Right renal cortex interstitium (tissue), 3 donors: Measurements from ENCODE around the gene JOSD1. TPM values are rescaled to one million over a fixed set of nuclear protein-coding genes. Genes with fewer than 3 reads are reported as not detected.

Experiments
- DNase-seq, 3 donors: peaks; one replicate each; pipeline ENCODE4 v3.0.0-alpha.2; 2013; ENCODE audit warnings: low read depth in 3 of 3, low spot score in 2 of 3
- polyA plus RNA-seq, 3 donors: library from polyadenylated mRNA; unstranded; fragments of 120-200 nt; gene quantifications; one replicate each; pipeline ENCODE4 v1.2.1, GENCODE V29; 2013; ENCODE audit not compliant: insufficient read length in 3 of 3

JOSD1 gene
- 10 to 100 TPM; 36.9 to 41.4 (median 39.2) TPM for polyA plus RNA-seq

DNA sequence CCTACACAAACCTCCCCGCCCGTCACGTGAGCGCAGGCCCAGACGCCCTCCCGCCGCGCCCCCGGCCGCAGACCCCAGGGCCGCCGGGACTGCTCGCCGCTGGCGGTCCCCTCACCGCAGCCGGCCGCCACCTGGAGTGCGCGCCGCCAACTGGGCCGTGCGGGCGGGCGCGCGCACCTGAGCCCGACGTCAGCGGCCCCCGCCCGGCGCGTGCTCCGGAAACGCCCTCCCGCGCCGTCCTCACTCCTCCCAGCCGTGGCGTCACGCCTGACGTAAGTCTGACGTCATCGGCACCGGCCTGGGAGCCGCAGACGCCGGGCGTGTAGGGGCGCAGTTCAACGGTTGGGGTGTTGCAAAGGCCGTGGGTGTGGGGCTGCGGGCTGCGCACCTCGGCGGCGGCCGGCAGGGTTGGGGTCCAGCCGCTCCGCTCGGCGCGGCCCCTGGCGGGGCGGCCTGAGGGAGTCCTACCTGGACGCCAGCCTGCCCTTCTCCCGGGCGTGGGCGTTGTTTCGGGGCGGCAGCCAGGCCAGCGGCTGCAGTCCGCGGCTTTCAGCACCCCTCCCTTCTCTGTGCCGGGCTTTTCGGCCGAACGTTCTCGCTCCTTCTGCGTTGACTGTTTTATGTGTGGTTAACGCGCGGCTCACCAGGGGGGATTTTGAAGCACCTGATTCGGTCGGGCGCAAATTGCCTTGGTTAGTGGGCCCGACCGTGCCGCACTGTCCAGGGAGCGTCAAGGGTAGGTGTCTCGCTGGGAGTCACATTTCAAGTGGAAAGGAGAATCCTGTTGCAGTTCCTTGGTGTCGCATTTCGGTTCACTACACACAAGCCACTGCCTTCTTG, at the start of gene JOSD1:
TSS of gene JOSD1 (minus strand) at position 155 of the 840 bp plus-strand sequence. CDS start 956 bp downstream, outside the sequence.
- DNase-seq = peak in 2 of 3 donors; percentile 87 to 90

DNA sequence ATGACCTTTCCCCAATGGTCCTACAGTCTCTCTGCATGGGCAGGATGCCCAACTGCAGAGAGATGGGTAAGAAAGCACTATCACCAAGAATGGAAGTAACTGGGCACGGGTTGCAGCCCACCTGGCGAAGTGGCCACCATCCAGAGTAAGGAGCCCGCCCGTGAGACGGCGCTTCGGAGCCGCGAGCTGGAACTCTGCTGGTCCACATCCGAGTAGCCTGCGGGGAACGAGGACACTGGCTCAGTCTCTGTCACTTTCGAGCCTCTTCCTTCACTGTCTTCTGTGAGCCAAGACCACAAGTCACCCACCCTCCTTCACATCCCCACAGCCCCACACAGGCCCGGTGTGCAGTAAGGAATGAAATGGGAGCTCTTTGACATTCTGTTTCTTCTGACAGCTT, 49.4 kb upstream of the JOSD1 start:
- DNase-seq = no peak

DNA sequence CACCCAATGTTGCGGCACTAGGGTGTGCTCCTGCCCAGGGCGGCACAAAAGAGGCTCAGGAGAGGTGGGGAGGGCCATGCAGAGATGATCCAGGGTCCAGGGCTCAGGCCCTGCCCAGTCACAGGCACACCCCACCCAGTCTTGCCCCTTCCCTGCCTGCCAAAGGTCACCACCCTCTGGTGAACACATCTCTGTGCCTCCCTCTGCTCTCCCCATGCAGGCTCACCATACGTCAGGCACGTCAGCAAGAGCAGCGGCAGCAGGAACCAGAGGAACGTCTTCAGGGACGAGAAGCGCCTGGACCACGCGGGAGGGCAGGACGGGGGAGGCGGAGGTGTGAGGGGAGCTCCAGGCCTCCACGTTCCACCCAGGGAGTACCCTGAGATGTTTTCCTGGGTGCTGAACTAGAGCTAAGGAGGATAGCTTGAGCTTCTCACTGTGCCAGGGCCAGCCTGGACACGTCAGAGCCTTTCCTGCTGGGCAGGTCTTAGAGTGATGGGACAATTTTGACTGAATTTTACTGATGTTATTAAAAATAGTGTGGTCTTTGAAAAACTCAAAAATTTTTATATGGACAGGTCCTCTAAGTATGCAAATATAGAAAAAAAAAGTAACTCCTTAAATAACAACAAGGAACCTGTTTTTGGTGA, 47.9 kb upstream of the JOSD1 start:
- DNase-seq = no peak

DNA sequence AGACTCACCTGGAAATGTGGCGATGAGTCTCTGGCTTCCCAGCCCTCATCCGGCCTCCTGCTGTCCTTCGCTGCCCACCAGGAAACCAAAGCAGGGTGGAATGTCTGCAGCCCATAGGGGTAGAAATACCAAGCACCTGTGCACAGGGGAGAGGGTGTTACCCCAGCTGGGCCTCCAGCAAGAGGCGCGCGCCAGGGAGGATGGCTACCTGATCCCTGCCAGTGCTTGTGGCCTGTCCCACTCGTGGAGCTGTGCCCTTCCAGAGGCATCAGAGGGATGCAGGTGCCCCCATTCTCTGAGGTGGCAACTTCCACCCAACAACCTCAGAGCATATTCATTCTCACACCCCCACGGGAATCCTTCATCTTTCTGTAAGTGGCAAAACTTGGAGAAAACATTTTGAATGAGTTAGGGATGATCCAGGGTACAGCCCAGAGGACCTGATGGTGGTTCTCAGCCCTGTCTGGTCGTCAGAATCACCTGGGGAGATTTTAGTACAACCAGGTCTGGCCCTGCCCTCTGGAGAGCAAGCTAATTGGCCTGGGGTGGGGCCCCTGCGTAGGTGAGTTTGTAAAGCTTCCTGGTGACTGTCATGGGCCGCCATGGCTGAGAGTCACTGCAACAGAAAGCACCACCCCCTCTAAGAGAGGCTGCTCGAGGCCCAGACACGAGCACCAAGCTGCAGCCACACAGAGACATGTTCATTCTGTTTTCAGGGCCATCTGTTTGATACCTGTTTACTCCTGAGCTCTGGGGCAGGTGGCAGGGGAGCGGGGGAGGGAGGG, 45.1 kb upstream of the JOSD1 start:
- no peak for DNase-seq

DNA sequence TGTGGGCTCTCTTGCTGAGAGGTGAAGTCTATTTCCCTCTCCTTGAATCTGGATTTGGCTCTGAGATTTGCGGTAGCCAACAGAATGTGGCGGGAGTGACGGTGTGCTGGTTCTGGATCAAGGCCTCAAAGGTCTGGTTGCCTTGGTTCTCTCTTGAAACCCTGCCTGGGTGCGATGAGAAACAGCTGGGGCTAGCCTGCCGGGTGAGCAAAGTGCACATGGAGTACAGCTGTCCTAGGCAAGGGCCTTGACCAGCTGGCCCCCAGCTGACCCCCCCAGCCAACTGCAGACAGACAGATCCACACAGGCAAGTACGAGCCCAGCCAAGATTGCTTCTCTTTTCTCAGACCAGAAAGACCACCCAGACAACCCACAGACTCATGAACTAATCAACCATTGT, 44.2 kb upstream of the JOSD1 start:
- DNase-seq = no peak

DNA sequence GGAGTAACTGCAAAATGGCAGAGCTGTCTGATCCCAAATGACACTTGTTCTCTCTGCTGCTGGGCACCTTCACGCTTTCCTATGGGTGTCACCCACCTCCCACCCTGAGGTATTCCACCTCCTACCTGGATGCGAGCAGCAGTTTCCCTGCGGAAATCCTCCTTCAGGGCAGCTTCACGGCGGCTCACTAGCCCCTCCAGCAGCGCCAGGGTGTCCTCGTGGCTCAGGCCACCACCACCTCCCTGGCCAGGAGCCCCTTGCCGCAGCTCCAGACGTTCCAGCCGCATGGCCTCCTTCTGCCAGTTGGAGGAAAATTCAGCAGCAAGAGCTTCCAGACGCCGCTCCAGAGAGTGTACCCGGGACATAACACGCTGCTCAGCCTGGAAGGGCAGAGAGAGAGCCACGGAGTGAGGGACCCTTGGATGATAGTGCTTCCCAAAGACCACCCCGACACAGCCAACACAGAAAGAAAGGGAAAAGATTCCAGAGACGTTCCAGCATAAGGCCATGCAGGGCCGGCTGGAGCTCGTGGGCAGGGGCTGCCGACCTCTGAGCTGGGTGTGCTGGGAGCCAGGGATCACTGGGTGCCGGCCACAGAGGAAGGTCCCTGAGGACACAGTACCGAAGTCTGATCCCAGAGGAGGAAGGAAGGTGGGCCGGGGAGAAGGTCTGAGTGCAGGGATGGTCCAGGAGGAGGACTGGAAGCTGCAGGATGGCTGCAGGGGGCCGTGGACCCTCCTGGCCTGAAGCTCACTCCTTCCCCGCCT, 41.6 kb upstream of the JOSD1 start:
- DNase-seq = no peak

DNA sequence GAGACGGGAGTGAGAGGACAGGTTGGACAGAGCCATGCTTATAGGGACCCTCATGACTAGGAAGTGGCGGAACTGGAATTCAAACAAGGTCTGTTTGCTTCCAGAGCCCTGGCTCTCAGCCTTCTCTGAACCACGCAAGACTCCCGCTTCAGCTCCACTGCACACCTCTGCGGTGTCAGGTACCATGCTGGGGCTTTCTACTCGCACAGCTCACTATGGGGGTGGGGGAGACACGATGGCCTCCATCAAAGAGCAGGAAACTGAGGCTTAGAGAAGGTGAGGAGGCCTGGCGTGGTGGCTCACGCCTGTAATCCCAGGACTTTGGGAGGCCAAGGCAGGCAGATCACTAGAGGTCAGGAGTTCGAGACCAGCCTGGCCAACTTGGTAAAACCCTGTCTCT, 40.8 kb upstream of the JOSD1 start:
- DNase-seq = no peak

DNA sequence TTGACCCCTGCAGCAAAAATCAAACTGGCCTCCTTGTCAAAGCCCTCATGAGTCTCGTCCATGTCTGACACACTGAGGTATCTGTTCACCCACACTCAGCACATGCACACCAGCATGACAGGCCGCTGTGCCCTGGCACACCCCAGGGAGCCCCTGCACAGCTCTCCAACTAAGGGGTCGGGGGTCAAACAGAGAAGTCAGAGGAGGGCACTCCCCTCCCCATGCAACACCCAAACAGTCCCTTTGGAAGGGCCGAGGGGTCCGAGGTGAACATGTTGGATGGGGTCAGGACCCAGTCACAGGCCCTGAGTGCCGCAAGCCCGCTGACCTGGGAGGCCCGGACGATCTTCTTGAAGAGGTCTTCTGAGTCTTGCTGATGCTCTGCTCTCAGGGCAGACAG, 40.4 kb upstream of the JOSD1 start:
- DNase-seq = no peak

DNA sequence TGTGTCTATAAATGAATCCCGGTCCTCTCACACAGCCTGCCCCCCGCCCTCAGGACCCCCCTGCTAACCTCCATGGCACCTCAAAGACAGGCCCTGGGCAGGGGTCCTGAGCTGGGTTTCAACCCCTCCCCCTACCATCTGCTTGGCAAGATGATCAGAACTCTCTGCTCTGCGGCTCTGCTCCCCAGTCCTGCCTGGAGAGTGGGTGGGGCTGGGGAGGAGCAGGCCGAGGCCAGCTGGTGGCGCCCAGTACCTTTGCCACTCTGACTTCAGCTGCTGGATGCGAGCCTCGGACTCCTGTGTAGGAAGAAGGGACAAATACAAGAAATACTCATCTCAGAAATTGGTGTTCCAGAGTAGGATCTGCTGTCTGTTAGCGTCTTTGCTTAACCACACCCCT, 40.0 kb upstream of the JOSD1 start:
- DNase-seq = no peak

DNA sequence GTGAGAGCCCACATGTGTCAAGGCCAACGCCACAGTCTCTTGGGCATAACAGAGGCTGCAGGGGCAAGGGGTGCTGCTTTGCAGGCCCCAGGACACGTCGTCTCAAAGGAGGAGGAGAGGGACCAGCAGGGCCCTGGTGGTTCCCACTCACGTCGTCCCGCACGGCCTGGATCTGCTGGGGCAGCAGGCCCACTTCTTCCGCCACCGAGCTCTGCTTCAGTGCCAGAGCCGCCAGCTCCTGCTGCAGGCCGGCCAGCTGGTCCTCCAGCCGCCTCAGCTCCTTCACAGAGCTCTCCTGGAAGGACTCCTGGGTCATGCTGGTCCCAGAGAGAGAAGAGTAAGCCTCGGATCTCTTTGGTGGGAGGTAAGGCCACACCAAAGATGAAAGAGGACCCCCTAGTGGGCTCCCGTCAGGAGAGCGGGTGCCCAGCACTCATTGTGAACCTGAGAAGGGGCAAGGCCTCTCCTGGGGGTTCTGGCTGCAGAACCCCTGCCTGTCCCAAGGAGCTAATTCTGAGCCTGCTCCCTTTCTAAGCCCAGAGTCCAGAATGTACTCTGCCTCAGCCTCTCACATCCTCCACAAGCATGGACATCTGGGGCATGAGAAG, 39.5 kb upstream of the JOSD1 start:
- no peak for DNase-seq

DNA sequence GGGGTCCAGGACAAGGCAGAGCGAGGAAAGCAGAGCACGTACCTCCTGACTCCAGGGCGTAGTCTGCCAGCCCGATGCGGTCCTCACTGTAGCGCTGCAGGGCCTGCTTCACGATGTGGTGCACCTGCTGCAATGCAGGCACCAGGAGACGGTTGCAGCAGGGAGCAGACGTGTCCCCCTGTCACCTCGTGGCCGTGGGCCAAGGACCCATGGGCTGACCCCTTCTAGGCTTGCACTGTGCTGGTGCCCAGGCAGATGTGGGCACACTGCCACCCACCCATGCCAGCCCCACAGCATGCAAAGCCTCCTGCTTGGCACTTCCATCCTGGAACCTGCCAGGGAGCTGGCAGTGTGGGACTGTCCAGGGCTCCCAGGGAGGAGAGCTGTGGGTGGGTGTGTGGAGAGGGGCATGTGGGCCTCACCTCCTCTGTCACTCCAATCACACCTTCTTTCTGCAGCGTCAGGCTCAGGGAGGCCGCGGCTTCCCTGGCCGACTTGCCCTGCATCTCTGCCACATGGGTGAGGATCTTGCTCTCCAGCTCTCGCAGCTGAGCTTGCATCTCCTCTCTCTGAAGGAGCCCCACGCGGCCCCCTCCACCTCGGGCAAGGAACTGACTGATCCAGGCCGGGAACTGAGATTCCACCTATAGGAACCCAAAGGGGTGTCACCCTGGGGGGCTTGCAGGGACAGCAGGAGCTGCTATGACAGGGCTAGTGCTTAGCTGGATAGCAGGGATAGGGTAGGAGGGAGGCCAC, 38.7 kb upstream of the JOSD1 start:
- no peak for DNase-seq

DNA sequence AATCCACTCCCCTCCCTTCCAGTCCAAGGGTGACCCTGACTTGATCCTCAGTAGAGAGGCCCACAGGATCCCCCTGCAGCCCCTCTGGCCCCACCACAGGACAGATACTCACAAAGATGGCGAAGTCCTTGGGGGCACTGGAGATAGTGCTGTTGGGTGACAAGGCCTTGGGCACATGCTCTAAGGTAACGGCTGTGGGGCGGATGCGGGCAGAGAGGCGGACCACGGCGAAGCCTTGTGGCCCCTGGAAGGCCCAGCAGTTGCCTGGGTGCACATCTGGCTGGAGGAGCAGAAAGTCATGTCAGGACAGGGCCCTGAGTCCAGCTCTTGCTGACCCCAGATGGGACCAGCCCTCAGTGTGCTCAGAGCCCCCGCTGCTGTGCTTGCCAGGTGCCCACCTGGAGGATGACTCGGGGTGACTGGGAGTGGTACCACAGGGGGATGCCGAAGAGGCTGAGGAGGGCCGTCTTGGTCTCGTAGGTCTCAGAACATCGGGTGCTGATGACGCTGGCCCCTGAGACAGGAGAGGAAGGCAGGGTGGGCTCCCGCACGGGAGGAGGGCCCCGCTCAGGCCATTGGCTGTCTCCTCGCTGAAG, 37.8 kb upstream of the JOSD1 start:
- DNase-seq = no peak

DNA sequence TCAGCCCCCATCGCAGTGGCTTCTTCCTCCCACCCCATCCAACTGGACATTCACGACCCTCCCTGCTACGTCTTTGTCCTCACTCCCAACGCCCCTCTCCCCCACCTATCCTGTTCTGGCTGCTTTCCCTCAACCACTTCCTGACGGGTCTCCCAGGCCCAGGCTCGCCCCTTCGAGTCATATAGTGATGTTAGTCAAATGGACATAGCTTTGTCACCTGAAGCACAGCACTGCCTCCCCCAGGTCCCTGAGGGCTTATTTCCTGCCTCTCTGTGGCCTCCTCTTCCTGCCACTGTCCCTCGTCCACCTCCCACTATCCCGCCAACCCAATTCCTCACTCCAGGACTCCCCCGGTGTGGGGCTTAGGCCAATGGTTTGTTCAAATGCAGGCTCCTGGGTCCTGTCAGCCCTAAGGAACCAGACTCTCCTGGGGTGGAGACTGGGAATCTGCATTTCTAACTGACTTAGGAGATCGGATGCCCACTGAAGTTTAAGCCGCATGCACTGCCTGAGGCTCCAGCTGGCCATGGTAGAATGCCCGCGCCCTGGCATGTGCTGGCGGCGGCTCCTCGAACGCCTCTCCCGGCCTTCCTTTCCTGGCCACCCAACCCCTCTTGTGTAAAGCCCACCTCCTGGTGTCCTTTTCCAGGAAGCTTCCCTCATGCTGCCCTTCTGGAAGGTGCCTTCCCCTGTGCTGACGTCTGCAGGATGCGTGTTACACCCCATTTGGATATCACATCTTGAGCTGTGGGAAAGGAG, 36.7 kb upstream of the JOSD1 start:
- DNase-seq = no peak

DNA sequence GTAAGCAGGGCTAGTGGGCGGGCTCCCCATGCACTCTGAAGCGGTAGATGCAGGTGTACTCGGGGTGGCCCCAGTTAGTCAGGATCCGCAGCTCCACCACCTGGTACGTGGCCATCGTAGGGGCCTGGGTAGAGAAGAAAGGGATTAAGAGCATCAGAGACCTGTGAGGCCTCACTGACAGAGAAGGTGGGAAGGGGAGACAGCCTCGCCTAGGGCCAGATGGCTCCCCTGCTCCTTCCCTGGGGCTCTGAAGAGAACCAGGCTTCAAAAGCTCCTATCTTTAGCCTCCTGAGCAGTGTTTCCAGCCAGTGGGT, 35.5 kb upstream of the JOSD1 start:
- no peak for DNase-seq

DNA sequence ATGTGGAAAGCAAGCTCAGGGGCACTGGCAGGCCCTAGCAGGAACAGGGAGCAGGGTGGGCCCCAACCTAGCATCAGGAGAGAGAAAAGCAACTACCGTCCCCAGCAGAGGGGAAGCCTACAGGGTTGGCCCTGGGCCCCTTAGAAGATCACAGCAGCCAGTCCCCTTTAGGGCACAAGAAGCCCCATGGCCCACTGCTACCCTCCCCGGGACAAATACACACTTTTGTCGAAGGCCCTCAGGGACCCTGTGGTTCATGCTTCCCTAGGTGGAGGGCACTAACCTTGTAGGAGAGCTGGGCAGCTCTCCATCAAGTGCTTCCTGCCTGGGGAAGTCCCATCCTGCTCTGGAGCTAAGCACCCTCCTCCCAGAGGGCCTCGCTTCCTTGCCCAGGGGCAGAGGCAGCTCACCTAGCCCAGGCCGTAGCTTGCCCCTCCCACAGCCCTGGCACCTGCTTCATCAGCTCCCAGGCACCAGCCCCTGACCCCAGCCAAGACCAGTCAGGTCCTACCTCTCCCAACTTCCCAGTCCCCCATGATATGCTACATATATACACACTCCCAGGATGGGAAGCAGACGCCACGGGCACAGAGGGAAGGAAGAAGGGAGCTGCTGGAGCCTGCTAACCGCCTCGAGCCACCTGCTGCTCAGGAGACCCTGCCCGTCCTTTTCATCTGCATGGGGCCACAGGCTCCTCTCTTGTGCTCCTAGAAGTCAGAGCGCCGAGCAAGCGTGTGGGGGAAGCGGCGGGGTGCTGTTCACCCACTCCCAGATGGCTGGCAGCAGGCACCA, 34.9 kb upstream of the JOSD1 start:
- no peak for DNase-seq

DNA sequence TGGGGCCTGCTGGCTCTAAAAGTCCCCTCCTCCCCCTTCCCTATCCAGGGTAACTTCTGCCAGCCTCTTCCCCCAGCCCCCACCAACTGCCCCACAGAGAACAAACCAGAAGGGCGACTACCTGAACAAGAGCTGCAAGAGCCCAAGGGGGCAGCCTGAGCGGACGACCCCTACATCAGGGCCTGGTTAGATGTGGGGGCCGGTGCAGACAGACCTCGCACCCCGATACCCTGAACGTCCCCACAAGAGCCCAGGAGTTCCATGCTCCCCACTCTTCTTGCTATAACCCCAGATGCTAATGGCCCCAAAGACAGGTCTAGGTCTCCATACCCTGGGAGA, 34.4 kb upstream of the JOSD1 start:
- DNase-seq = no peak

DNA sequence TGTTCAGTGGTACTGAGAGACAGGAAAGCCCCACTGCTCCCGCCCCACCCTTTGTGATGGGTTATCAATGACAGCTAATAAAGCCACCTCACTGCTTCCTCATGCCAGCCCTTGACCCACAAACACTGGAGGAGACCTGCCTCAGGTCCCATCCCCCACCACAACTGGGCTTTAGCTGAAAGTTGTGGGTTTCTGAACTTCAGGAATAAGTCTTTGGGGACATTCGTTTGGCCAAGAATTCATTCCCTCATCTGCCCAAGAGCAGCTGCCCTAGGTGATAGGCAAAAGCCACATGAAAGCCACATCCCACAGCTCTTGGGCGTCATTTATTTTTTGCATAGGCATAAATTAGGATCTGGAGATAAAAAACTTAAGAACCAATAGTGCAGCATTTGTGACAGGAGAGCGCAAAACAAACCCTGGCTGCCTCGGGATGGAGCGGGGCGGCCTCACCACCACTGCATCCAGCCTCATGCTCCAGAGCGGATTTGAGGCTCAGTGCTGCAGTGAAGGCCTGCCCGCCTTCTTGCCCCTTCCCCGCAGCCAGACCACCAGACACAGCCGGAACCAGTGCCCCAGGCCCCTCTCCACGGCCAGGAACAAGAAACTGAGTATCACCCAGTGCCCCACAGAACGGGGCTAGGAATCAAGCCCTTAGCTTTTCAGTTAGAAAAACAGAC, 33.8 kb upstream of the JOSD1 start:
- no peak for DNase-seq
